GM21737 (cell line): ENCODE measurements around the gene MZF1.
"Not testable (repeated sequence)": the region's sequence is repeated elsewhere in the genome, so short reads cannot be mapped to it uniquely, and the experiment has no call there.

Source experiments
- ATAC-seq: cut with Tn5 transposase; IDR thresholded peaks from one replicate; pipeline ENCODE4 v1.9.1; 2021; ENCODE audit warnings: mild to moderate bottlenecking, moderate library complexity; ENCODE audit not compliant: unreplicated experiment

The MZF1 gene

GRCh38 chr19:58543826-58544590, 29.1 kb downstream of the MZF1 start, which contains the start of gene TRIM28:
TRIM28 (plus strand) TSS chr19:58544064; CDS start chr19:58544758, 694 bp downstream.
- peak; percentile 84 for ATAC-seq

GRCh38 chr19:58542641-58543372, 30.3 kb downstream of the MZF1 start:
- ATAC-seq, result not testable (repeated sequence)

GRCh38 chr19:58539169-58539559, 34.0 kb downstream of the MZF1 start:
- not testable (repeated sequence) for ATAC-seq

GRCh38 chr19:58538257-58539168, 34.6 kb downstream of the MZF1 start:
- no peak for ATAC-seq

- no peak for ATAC-seq
Observed at GRCh38 chr19:58536852-58537798, 36.0 kb downstream of the MZF1 start.

GRCh38 chr19:58535857-58536256, 37.3 kb downstream of the MZF1 start:
- ATAC-seq, result no peak

GRCh38 chr19:58531034-58531840, 41.9 kb downstream of the MZF1 start:
- no peak for ATAC-seq

GRCh38 chr19:58529405-58529804, 43.7 kb downstream of the MZF1 start:
- no peak for ATAC-seq

GRCh38 chr19:58522709-58523108, 50.4 kb downstream of the MZF1 start:
- ATAC-seq, result no peak

GRCh38 chr19:58521651-58522050, 51.5 kb downstream of the MZF1 start:
- no peak for ATAC-seq

GRCh38 chr19:58520257-58520599, 52.9 kb downstream of the MZF1 start:
- no peak for ATAC-seq

GRCh38 chr19:58519355-58520256, 53.5 kb downstream of the MZF1 start, which contains the start of gene ZBTB45:
ZBTB45 (minus strand) TSS chr19:58519810; CDS start chr19:58517673, 2,137 bp downstream.
- peak; percentile 75 for ATAC-seq

GRCh38 chr19:58519087-58519354, 54.1 kb downstream of the MZF1 start:
- no peak for ATAC-seq

- no peak for ATAC-seq
Observed at GRCh38 chr19:58518256-58519086, 54.7 kb downstream of the MZF1 start.

- no peak for ATAC-seq
Observed at GRCh38 chr19:58516964-58517833, 55.9 kb downstream of the MZF1 start.

- ATAC-seq, result no peak
Observed at GRCh38 chr19:58516246-58516836, 56.8 kb downstream of the MZF1 start.
